GM12865 (cell line): ENCODE measurements around the gene IFNL2.

Source experiments
- DNase-seq: peaks from one replicate; pipeline ENCODE4 v3.0.0; 2010; ENCODE audit warnings: low read depth
- H3K4me3 ChIP-seq: 2 replicates; pipeline ENCODE4 v1.5.1; 2011; ENCODE audit warnings: mild to moderate bottlenecking, low read depth, low read length, control low read depth
- TF ChIP-seq, protein P1 (sequence below): IDR thresholded peaks from 2 replicates; pipeline ENCODE4 v1.5.1; 2011; ENCODE audit warnings: low read length, control low read depth, low read depth, inconsistent platforms; ENCODE audit not compliant: insufficient read depth; ENCODE audit errors: missing control alignments

The IFNL2 gene

DNA sequence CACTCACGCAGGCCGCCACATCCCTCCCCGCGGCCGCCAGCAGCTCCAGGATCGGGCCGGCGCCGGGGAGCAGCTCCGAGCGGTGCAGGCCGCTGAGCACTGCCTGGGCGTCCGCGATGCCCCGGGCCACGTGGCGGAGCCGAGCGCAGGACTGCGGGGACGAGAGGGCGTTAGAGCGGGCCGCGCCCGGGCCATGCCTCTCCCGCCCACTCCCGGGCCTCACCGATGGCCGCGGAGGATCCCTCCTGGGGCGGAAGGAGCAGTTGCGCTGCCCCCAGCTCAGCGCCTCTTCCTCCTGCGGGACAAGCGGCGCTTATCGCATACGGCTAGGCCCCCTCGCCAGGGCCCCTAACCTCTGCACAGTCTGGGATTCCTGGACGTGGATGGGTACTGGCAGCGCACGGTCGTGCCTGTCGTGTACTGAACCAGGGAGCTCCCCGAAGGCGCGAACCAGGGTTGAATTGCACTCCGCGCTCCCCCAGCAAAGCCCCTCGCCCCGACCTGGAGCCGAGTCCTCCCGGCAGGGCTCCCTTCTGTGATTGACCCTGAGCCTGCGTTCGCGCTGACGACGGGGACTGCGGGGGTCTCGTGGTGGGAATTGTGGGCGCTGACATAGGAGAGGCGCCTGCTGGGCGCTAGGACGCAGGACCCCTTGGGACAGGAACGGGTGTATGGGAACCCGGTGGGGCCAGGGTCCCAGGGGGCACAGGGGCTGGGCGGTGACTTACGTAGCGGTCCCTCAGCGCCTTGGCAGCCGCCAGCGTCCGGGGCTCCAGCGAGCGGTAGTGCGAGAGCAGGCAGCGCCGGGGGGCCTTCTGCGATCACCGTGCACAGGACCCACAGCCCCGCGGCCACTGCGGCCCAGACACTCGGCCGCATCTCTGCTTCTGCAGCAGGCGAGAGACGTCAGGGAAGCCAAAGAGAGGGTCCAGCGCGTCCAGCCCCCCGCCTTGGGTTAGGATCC is 20.2 kb upstream of the IFNL2 start:
- DNase-seq: no peak
- no peak overlapping the region for H3K4me3 ChIP-seq
- TF ChIP-seq, protein P1, sequence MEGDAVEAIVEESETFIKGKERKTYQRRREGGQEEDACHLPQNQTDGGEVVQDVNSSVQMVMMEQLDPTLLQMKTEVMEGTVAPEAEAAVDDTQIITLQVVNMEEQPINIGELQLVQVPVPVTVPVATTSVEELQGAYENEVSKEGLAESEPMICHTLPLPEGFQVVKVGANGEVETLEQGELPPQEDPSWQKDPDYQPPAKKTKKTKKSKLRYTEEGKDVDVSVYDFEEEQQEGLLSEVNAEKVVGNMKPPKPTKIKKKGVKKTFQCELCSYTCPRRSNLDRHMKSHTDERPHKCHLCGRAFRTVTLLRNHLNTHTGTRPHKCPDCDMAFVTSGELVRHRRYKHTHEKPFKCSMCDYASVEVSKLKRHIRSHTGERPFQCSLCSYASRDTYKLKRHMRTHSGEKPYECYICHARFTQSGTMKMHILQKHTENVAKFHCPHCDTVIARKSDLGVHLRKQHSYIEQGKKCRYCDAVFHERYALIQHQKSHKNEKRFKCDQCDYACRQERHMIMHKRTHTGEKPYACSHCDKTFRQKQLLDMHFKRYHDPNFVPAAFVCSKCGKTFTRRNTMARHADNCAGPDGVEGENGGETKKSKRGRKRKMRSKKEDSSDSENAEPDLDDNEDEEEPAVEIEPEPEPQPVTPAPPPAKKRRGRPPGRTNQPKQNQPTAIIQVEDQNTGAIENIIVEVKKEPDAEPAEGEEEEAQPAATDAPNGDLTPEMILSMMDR: no peak

DNA sequence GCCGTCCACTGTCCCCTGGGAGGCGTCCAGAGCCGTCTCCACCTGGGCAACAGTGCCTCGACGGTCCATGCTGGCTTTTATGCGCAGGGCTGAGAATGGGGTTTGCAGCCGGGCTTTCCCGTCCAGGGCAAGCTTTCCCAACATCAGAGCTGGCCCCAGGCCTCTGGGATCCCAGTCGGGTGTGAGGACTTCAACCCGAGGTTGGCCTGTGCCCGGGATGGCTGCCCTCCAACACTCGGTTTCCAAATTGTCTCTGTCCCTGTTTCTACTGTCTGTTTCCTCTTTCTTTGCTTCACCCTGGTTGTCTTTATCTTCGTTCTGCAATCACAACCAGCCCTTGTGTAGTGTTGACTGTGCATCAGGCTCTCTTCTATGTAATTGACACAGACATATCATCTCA is 19.4 kb upstream of the IFNL2 start, which contains the start of gene IFNL4:
Gene IFNL4 (minus strand): TSS at position 51 of the 400 bp plus-strand sequence.
- TF ChIP-seq, protein P1: no peak
- DNase-seq: no peak
- H3K4me3 ChIP-seq: no peak within 1 kb of the TSS

DNA sequence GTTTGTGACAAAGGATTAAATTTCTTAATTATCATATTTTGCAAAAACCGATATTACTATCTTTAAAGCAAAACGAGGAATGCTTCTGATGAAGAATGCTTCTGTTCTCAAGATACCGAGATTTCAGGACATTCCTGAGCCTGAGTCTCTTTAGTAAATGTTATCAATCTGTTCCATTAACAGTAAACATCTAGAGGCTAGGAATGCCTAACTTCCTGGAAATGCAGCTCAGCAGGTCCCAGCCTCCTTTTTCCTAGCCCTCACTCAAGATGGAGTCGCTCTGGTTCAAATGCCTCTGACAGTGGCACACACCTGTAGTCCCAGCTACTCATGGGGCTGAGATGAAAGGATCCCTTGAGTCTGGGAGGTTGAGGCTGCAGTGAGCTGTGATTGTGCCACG is 17.1 kb upstream of the IFNL2 start:
- TF ChIP-seq, protein P1: no peak
- no peak for DNase-seq
- no peak overlapping the region for H3K4me3 ChIP-seq

DNA sequence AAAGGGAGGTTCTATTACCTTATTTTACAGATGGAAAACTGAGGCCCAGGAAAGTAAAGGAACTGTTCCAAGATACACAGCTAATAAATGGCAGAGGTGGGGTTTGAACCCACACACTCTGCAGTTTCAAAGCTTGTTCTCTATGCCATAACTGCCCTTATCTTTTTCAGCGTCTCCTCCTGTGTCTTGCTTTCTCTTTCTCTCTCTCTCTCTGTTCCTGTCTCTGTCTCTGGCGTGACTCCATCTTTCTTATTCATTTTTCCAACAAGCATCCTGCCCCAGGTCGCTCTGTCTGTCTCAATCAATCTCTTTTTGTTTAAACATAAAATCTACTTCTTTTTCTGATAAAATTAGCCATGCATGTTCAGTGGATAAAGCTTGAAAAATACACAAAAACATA is 16.4 kb upstream of the IFNL2 start:
- no peak overlapping the region for H3K4me3 ChIP-seq
- no peak for DNase-seq
- TF ChIP-seq, protein P1: no peak

DNA sequence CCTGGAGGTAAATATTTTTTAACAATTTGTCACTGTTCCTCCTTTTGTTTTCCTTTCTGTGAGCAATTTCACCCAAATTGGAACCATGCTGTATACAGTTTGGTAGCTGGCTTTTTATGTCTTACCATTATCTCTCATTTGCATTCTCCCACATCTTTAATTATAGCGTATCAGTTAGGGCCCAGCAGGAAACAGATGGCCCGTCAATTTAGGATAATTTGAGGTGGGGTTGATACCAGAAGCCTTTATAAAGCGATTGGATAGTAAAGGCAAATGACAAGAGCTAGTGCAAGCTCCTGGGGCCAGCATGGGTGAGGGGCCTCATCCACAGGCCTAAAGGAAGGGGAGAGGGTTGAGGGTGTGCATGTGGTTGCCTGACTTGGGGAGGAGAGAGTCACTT is 15.7 kb upstream of the IFNL2 start:
- no peak overlapping the region for H3K4me3 ChIP-seq
- TF ChIP-seq, protein P1: no peak
- no peak for DNase-seq

DNA sequence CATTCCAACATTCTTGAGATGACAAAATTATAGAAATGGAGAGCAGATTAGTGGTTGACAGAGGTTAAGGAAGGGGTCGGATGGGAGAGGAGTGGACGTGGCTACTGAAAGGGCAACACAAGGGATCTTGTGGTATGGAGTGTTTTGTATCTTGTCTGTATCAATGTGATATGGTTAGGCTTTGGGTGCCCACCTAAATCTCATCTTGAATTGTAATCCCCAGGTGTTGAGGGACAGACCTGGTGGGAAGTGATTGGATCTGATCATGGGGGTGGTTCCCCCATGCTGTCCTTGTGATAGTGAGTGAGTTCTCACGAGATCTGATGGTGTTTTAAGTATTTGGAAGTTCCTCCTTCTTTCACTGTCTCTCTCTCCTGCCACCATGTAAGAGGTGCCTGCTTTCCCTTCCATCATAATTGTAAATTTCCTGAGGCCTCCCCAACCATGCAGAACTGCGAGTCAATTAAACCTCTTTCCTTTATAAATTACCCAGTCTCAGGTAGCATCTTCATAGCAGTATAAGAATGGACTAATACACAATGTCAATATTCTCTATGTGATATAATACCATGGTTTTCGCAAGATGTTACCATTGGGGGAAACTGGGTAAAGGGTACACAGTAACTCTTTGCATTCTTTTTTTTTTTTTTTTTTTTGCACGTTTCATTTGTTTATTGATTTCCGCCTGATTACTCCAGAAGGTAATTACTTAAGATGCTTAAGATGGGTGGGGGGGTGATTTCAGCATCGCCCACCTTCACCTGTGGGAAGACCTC is 14.6 kb upstream of the IFNL2 start:
- no peak overlapping the region for H3K4me3 ChIP-seq
- DNase-seq: no peak
- TF ChIP-seq, protein P1: no peak
